Mesothelial cell of epicardium (in vitro differentiated cells): ENCODE data around the gene ZNF764. TPM values are rescaled to one million over a fixed set of nuclear protein-coding genes. Genes with fewer than 3 reads are reported as not detected.
"Not testable (repeated sequence)": the region's sequence is repeated elsewhere in the genome, so short reads cannot be mapped to it uniquely, and the experiment has no call there.

ENCODE experiments used
- DNase-seq, 2 experiments: peaks; one replicate each; pipeline ENCODE4 v3.0.0; 2021; ENCODE audit warnings: low spot score in 2 of 2; ENCODE audit not compliant: unreplicated experiment in 2 of 2
- H3K27ac Mint-ChIP-seq: 2 replicates; pipeline ENCODE4 v1.8.0; 2021; ENCODE audit warnings: mixed read lengths
- H3K27me3 Mint-ChIP-seq: 2 replicates; pipeline ENCODE4 v1.8.0; 2021; ENCODE audit warnings: low read depth, mixed read lengths
- H3K36me3 Mint-ChIP-seq: 2 replicates; pipeline ENCODE4 v1.8.0; 2021; ENCODE audit warnings: mixed read lengths
- H3K4me1 Mint-ChIP-seq: 2 replicates; pipeline ENCODE4 v1.8.0; 2021; ENCODE audit warnings: mixed read lengths
- H3K4me3 Mint-ChIP-seq: 2 replicates; pipeline ENCODE4 v1.8.0; 2021; ENCODE audit warnings: mild to moderate bottlenecking, moderate library complexity, mixed read lengths
- H3K9me3 Mint-ChIP-seq: 2 replicates; pipeline ENCODE4 v1.8.0; 2021; ENCODE audit warnings: mixed read lengths
- CTCF ChIP-seq: fragments of 200-600 bp; sonication (generic); IDR thresholded peaks from one replicate; pipeline ENCODE4 v1.5.0; 2021; ENCODE audit warnings: antibody characterized with exemption; ENCODE audit not compliant: unreplicated experiment
- total RNA-seq: library from RNA; stranded (reverse); gene quantifications from 3 replicates; pipeline ENCODE4 v1.2.1, GENCODE V29; 2021

ZNF764 gene
- total RNA-seq, 1 donor from 2014 or later = 18.2 TPM

DNA sequence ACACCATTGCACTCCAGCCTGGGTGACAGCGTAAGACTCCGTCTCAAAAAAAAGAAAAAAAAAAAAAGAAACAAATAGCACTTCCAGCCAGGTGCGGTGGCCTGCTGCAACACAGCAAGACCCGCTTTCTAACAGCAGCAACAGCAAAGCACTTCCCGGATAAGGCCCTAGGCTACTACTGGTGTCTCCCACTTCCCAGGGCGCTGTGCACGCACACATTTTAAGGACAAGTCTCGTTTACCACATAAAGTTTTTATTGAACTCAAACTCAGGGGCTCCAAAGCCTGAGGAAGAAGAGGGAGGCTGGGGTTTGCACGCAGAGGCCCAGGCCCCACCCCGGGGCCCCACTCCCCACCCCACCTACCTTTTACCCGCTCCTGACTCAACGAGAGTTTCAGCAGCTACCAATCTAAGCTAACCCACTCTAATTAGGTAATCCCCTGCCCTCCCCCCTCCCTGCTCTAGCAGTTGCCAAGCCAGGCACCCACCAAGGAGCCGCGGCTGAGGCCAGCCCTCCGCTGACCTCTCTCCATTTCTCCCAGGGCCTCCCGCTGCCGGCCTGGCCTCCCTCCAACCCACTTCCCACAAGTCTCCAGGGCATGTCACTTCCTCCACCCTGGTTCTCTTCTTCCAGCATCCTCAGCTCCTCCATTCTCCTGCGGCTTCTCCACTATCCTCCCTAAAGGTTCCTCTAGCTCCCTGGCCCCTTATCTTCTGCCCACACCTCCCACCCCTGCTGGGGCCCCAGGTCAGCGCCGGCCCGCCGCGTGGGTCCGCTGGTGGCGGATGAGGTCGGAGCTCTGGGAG is 34.2 kb downstream of the ZNF764 start:
- H3K4me1 Mint-ChIP-seq = peaks cover 20% of the 10 kb centered on the region
- peaks cover 3% of the 10 kb centered on the region for H3K36me3 Mint-ChIP-seq
- no peaks in the 10 kb centered on the region for H3K9me3 Mint-ChIP-seq
- no peak overlapping the region for H3K27ac Mint-ChIP-seq
- peak overlapping the region; percentile 17 for H3K4me3 Mint-ChIP-seq
- no peak for TF ChIP-seq CTCF
- no peaks in the 10 kb centered on the region for H3K27me3 Mint-ChIP-seq
- no peak for DNase-seq

DNA sequence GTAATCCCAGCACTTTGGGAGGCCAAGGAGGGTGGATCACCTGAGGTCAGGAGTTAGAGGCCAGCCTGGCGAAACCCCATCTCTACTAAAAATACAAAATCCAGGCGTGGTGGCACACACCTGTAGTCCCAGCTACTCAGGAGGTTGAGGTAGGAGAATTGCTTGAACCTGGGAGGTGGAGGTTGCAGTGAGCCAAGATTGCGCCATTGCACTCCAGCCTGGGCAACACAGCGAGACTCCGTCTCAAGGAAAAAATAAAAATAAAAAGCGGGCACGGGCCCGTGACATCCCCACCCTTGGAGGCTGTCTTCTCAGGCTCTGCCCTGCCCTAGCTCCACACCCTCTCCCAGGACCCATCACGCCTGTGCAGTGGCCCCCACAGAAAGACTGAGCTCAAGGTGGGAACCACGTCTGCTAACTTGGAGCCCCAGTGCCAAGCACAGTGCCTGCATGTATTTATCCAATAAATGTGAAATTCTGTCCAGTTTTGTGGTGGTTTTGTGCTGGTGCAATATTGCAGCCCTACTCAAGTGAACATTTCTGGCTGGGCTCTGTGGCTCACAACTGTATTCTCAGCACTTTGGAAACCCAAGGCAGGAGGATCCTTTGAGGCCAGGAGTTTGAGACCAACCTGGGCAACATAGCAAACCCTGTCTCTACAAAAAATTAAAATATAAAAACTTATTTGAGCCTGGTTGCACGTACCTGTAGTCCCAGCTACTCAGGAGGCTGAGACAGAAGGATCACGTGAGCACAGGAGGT is 35.3 kb downstream of the ZNF764 start:
- not testable (repeated sequence) for H3K4me3 Mint-ChIP-seq, H3K4me1 Mint-ChIP-seq, DNase-seq, H3K36me3 Mint-ChIP-seq, H3K27me3 Mint-ChIP-seq, H3K27ac Mint-ChIP-seq, H3K9me3 Mint-ChIP-seq

GRCh38 chr16:30521873-30522641 is 36.1 kb downstream of the ZNF764 start:
- peaks cover 3% of the 10 kb centered on the region for H3K36me3 Mint-ChIP-seq
- H3K27ac Mint-ChIP-seq = no peak overlapping the region
- no peak for TF ChIP-seq CTCF
- peaks cover 7% of the 10 kb centered on the region for H3K27me3 Mint-ChIP-seq
- no peaks in the 10 kb centered on the region for H3K9me3 Mint-ChIP-seq
- peaks cover 3% of the 10 kb centered on the region for H3K4me1 Mint-ChIP-seq
- no peak for DNase-seq
- H3K4me3 Mint-ChIP-seq = no peak overlapping the region

DNA sequence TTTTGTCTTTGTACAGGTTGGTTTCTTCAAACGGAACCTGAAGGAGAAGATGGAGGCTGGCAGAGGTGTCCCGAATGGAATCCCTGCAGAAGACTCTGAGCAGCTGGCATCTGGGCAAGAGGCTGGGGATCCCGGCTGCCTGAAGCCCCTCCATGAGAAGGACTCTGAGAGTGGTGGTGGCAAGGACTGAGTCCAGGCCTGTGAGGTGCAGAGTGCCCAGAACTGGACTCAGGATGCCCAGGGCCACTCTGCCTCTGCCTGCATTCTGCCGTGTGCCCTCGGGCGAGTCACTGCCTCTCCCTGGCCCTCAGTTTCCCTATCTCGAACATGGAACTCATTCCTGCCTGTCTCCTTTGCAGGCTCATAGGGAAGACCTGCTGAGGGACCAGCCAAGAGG is 36.7 kb downstream of the ZNF764 start:
- Mint-ChIP-seq H3K27me3 (peaks cover 7% of the 10 kb centered on the region), H3K4me1 (peaks cover 3% of the 10 kb centered on the region), H3K36me3 (peaks cover 3% of the 10 kb centered on the region), H3K4me3 (no peak overlapping the region), H3K27ac (no peak overlapping the region), H3K9me3 (no peaks in the 10 kb centered on the region)
- TF ChIP-seq CTCF = no peak
- no peak for DNase-seq

DNA sequence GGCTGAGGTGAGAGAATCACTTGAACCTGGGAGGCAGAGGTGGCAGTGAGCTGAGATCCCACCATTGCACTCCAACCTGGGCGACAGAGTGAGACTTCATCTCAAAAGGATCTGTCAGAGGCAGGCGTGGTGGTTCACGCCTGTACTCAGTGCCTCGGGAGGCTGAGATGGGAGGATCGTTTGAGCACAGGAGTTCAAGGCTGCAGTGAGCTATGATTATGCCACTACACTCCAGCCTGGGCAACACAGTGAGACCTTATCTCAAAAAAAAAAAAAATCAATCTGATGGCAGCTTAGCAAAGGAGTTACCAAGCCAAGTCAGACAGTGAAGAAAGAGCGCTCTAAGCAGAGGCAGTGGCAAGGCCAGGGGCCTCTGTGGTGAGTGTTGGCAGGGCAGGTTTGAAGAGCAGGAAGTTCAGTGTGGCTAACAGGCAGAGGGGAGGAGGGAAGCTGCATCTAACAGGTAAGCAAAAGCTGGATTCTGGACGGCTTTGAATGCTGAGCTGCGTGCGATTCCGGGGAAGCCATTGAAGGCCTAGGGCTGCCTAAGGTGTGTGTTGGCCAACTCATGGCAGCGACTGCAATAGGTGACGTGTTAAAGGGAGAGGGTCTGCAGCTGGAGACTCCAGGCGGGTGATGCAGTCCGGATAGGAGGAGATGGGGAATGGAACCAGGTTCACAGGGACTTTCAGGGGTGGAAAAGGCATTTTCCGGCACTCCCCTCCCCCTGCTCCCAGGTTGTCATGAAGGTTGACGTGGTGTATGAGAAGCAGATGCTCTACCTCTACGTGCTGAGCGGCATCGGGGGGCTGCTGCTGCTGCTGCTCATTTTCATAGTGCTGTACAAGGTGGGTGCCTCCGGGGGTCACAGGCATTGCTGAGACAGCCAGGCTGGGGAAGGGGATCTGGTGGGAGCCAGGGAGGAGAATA is 38.8 kb downstream of the ZNF764 start:
- Mint-ChIP-seq H3K27me3 (peaks cover 7% of the 10 kb centered on the region), H3K36me3 (no peaks in the 10 kb centered on the region), H3K9me3 (no peaks in the 10 kb centered on the region), H3K27ac (no peak overlapping the region), H3K4me3 (no peak overlapping the region), H3K4me1 (no peaks in the 10 kb centered on the region)
- no peak for TF ChIP-seq CTCF
- DNase-seq = no peak
